GM19455 (cell line): Measurements from ENCODE around the gene CAMK2D.
A peak's percentile ranks its signal among the peaks of the same experiment; 100 is the strongest.

ENCODE experiments used
- ATAC-seq: cut with Tn5 transposase; IDR thresholded peaks from one replicate; pipeline ENCODE4 v1.9.1; 2021; ENCODE audit not compliant: unreplicated experiment

The CAMK2D gene

GRCh38 chr4:113643505-113643904 lies 118.0 kb downstream of the CAMK2D start:
- no peak for ATAC-seq

GRCh38 chr4:113641025-113641431 lies 120.5 kb downstream of the CAMK2D start:
- peak; percentile 66 for ATAC-seq

DNA sequence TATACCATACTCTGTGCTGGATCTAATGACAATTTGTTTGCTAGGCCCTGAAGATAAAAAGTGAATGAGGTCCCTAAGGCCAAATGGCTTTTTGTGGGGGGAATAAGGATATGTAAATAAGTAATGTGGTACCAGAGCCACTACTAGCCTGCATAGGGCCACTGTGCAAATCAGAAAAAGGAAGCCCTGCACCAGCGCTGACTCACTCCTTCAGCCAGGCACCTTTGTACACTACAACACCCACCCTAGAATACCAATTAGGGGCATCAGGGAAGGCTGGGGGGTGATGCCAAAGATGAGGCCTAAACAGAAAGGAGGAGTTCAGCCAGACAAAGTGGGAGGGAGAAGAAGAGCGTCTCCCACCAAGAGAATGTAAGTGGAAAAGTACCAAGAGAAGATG lies 122.2 kb downstream of the CAMK2D start:
- peak; percentile 37 for ATAC-seq

- no peak for ATAC-seq
These were observed 123.0 kb downstream of the CAMK2D start for GRCh38 chr4:113638562-113638832.

DNA sequence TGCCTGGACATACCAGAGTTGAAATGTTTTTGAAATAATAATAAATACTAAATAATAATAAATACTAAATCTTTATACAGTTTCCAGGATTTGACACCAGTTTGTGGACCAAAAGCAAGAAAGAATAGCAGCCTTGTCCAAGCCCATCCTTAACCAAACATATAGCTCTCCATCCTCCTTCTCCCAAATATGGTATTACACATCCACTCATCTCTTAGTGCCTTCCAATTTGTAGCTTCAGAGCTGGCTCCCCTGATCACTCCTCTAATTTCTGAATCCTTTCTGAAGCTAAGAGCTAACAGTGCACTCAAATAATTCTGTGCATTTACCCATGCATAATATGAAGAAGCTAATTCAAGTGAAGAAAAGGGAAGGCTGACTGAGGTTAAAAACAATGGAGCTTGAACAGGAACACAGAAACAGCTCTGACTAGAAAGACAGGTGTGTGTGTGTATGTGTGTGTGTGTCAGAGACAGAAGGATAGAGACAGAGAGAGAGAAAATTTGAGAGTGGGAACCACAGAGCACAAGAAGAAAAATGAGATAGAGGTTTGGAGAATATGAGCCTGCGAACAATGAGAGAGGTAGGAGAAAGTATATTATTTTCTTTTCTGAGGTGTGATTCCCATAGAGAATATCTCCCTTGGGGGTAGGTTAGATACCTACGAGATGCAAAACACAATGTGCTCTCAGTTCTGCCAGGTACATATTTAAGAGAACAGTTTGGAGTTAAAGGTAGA lies 123.5 kb downstream of the CAMK2D start:
- ATAC-seq = no peak

DNA sequence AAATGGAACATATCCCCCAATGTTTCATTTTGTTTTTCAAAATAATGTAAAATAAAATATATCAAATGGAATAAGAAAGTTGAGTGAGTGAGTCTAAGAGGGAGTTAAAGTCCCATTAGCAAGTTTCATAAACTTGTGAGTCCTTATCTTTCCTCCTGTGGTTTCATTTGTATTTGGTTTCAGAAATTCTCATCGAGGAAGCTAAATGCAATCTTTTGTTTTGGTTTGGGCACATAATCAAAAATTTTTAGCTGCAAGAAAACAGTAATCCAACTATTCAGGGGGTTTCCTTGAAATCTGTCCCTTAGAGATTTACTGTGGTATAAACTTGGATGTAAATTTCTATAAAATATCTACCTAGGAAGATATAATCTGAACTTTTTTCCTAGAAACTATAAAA lies 124.2 kb downstream of the CAMK2D start:
- ATAC-seq = no peak

DNA sequence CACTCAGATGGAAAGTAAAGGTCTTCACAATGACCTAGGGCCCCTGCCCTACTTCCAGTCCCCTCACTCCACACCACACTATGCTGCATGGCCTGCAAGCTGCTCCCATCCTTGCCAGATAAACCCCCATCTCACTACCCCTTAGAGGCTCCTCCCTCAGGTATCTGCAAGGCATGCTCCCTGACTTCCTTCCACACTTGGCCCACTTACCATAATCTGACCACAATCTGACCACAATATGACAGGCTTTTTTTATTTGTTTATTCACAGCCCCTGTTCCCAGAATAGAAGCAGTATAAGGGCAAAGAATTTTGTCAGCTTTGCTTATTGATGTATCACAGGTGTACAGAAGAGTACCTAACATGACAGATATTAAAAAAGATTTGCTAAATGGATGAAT lies 124.7 kb downstream of the CAMK2D start:
- no peak for ATAC-seq

DNA sequence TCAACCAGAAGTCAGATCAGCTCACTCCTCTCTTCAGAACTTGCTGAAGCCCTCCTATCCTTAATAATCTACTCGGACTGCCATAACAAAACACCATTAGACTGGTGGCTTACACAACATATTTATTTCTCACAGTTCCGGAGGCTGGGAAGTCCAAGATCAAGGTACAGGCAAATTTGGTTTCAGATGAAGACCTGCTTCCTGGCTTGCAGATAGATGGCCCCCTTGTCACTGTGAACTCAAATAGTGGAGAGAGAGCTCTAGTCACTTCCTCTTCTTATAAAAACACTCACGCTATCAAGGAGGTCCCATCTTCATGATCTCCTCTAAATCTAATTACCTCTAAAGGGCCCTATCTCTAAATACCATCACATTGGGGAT lies 125.1 kb downstream of the CAMK2D start:
- ATAC-seq = no peak

- ATAC-seq = no peak
These were observed 125.7 kb downstream of the CAMK2D start for GRCh38 chr4:113635739-113636437.

- ATAC-seq = no peak
These were observed 127.2 kb downstream of the CAMK2D start for GRCh38 chr4:113634081-113634969.

DNA sequence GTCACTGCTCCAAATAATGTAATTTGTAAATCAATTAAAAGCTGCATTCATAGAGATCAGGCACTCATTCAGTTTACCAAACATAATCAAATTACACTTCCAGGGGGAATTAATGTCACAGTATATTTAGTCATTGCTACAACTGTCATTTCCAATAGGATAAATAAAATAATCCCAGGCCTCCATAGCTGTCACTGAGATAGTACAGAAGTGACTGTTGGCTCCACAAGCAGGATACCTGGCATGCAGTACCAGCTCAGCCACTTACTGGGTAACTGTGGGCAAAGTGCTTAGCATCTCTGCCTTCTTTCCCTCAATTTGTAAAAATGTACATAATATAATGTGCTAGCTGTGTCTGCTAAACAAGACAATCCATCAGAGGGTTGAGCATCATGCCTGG lies 128.1 kb downstream of the CAMK2D start:
- no peak for ATAC-seq

- ATAC-seq = no peak
These were observed 132.8 kb downstream of the CAMK2D start for GRCh38 chr4:113628711-113629110.

DNA sequence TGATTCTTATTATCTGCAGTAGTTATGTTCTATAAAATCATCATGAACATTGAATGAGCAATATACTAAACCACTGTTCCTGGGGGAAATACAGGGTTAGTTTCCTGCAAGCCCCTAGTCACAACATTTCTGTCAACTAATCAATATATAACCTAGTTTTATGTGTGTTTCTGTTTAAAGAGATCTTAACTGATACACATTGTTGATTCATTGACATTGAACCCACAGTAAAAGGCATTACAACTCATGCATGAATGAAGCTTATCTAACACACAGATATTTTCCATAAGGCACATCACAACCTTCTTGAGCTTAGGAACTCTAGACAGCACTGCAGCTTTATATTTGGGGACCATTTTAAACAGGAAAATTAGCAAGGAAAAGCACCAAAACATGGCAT lies 134.2 kb downstream of the CAMK2D start:
- ATAC-seq = no peak

DNA sequence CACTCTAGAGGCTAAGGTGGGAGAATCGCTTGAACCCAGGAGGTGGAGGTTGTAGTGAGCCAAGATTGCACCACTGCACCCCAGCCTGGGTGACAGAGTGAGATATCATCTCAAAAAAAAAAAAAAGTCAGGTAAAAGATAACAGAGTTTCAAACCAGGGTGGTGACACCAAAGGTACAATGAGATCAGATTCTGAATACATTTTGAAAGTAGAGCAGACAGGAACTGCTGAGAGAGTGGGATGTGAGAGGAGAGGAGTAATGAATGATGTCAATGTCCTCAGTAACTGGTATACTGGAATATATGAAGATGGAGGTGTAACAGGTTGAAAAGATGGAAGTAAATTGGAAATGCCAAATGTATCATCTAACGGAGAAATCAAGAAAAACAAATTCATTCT lies 135.6 kb downstream of the CAMK2D start:
- no peak for ATAC-seq

- ATAC-seq = no peak
These were observed 138.2 kb downstream of the CAMK2D start for GRCh38 chr4:113623274-113623894.

DNA sequence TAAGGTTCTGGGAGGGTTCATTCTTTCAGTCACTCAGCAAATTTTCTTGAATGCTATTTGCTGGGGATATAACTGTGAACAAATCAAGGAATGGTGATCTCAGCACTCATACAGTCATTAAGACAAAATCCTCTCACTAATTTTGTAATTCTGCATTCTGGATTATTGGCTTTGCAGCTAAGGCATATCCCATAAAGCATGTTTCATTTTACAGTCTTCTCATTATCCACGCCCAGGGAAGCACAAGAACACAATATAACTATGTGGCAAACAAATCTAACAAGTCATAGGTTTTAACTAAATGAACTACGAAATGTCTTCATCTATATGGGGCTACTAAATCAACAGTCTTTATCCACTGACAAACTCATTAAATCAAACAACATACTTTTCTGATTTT lies 139.9 kb downstream of the CAMK2D start:
- ATAC-seq = no peak

DNA sequence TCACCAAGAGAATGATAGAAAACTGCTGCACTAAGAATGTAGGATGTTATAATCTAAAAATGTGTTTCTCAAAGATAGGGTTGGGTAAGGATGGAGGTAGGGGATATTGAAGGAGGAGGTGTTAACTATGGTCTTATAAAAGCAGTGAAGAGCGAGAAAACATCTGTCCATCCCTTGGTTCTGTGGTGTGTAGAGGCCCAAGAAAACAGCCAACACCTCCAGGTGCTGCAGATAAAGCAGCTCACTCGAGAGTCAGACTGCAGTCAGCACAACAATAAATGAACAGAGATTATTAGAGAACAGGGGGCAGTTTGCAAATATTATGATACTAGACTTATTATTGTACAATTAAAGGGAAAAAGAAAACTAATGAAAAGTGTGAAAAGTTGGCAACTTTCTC lies 141.5 kb downstream of the CAMK2D start:
- no peak for ATAC-seq

DNA sequence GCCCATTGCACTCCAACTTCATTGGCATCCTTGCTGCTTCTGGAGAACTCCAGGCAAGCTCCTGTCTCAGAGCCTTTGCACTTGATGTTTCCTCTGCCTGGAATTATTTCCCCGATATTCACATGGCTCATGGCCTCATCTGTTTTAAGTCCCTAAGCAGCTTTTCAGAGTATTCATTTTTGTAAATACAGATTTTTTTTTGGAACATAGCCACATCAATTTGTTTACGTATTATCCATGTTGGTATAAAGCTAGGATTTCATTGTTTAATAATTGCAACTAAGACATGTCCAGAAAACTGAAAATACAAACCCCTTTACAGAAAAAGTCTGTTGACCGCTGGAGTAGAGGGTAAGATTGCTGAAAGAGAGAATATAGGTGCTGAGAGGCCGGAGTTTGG lies 142.0 kb downstream of the CAMK2D start:
- no peak for ATAC-seq

GRCh38 chr4:113618205-113618604 lies 143.3 kb downstream of the CAMK2D start:
- ATAC-seq = no peak

- ATAC-seq = no peak
These were observed 144.3 kb downstream of the CAMK2D start for GRCh38 chr4:113617195-113617594.

- ATAC-seq = no peak
These were observed 145.1 kb downstream of the CAMK2D start for GRCh38 chr4:113616443-113616842.

DNA sequence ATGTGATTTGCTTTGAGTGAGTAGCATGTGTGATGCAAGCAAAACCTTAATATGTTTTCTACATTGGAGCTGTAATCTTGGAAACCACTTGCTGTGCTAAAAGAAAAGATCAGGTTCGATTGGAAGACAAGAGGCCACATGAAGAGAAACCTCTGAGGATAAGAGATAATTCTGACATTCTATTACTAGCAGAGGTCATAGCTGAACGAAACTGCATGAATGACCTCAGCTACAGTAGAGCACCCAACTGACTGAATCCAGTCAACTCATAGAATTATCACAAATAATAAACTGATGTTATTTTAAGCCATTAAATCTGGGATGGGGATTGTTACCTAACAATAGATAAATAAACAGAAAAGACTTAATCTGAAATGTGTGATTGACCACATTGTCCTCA lies 147.1 kb downstream of the CAMK2D start:
- ATAC-seq = no peak
